22Rv1 (cell line): Measurements from ENCODE around the gene ASTN1.

Experiments
- CTCF ChIP-seq: fragments of 450-650 bp; IDR thresholded peaks from 2 replicates; pipeline ENCODE4 v1.5.1; 2017; ENCODE audit warnings: mild to moderate bottlenecking
- ZFX ChIP-seq: fragments of 450-650 bp; IDR thresholded peaks from 2 replicates; pipeline ENCODE4 v1.6.1; 2017; ENCODE audit warnings: antibody characterized with exemption, borderline replicate concordance

- no peak for TF ChIP-seq CTCF
- no peak for TF ChIP-seq ZFX
These were observed 19.1 kb downstream of the ASTN1 start for GRCh38 chr1:177145106-177146070.
